Type B pancreatic cell (in vitro differentiated cells): ENCODE data around the gene DCDC2B. TPM values are rescaled to one million over a fixed set of nuclear protein-coding genes. Genes with fewer than 3 reads are reported as not detected.

Experiments used
- DNase-seq: peaks from one replicate; pipeline ENCODE4 v3.0.0; 2021; ENCODE audit warnings: mixed read lengths; ENCODE audit not compliant: unreplicated experiment; ENCODE audit errors: extremely low spot score
- H3K27ac Mint-ChIP-seq: 2 replicates; pipeline ENCODE4 v1.8.0; 2021; ENCODE audit warnings: mild to moderate bottlenecking, mixed read lengths
- H3K27me3 Mint-ChIP-seq: 2 replicates; pipeline ENCODE4 v1.8.0; 2021; ENCODE audit warnings: mixed read lengths
- H3K36me3 Mint-ChIP-seq: 2 replicates; pipeline ENCODE4 v1.8.0; 2021; ENCODE audit warnings: mixed read lengths
- H3K4me1 Mint-ChIP-seq: one replicate; pipeline ENCODE4 v1.8.0; 2021; ENCODE audit warnings: mixed read lengths; ENCODE audit not compliant: unreplicated experiment
- H3K4me3 Mint-ChIP-seq: 2 replicates; pipeline ENCODE4 v1.8.0; 2021; ENCODE audit warnings: mild to moderate bottlenecking, mixed read lengths
- H3K9me3 Mint-ChIP-seq: 2 replicates; pipeline ENCODE4 v1.8.0; 2021; ENCODE audit warnings: mixed read lengths
- CTCF ChIP-seq: fragments of 200-600 bp; sonication (generic); conservative IDR thresholded peaks from 2 replicates; pipeline ENCODE4 v1.5.0; 2021; ENCODE audit warnings: antibody characterized with exemption, mild to moderate bottlenecking
- total RNA-seq: library from RNA; stranded (reverse); gene quantifications from 2 replicates; pipeline ENCODE4 v1.2.1, GENCODE V29; 2021; ENCODE audit warnings: low replicate concordance

DCDC2B gene
- total RNA-seq, 1 donor from 2014 or later: not detected

DNA sequence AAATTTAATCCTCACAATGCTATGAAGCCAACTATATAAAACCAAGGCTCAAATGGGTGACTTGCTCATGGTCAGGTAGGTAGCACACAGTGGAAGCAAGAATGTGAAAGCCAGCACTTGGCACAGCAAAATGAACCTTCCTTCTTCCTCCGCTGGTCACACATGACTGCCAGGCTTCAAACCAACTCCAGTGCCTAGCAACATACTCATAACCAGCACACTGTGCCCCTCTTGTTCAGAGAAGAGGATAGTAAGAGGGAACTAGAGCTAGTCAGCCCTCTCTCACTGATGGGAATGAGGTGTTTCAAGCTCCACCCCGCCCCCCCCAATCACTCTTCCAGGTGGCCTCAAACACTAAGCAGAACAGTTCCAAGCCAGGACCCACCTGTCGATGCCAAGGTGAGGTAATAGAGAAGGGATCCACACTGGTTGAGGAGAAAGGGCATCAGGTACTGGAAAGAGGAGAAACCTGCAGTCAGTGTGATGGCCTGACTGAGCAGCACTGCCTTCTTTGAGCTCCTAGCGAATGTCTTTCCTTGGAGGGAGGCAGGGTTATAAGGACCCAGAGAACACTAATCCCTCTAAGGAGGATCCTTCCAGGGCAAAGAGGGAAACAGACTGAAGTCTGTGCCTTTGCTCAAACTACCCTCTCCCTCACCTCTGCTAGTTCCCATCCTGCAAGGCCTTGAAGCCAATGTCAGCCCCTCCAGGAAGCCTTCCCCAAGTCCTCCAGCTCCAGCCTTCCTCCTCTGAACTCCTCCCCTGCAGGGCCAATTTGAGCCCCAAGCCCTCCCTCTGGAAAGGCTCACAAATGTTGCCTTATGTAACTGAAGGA lies 12.1 kb downstream of the DCDC2B start:
- peak overlapping the region; percentile 98 for H3K27ac Mint-ChIP-seq
- no peaks in the 10 kb centered on the region for H3K27me3 Mint-ChIP-seq
- no peak for TF ChIP-seq CTCF
- H3K4me3 Mint-ChIP-seq: peak overlapping the region; percentile 98
- peaks cover 13% of the 10 kb centered on the region for H3K36me3 Mint-ChIP-seq
- H3K9me3 Mint-ChIP-seq: no peaks in the 10 kb centered on the region
- no peak for DNase-seq
- peaks cover 18% of the 10 kb centered on the region for H3K4me1 Mint-ChIP-seq

- Mint-ChIP-seq H3K36me3 (peaks cover 13% of the 10 kb centered on the region), H3K9me3 (no peaks in the 10 kb centered on the region), H3K4me3 (peak overlapping the region; percentile 98), H3K27me3 (no peaks in the 10 kb centered on the region), H3K27ac (peak overlapping the region; percentile 98), H3K4me1 (peaks cover 18% of the 10 kb centered on the region)
- TF ChIP-seq CTCF: no peak
- DNase-seq: no peak
Measured at GRCh38 chr1:32221581-32221979, 12.7 kb downstream of the DCDC2B start.

GRCh38 chr1:32221980-32222755 lies 13.3 kb downstream of the DCDC2B start, which contains the start of the genes EIF3I and TMEM234:
Gene EIF3I (plus strand): TSS chr1:32222407. CDS start chr1:32222442, 35 bp downstream.
Gene TMEM234 (minus strand): TSS chr1:32222353. CDS start chr1:32222322, 31 bp downstream.
- peaks cover 13% of the 10 kb centered on the region for H3K36me3 Mint-ChIP-seq

GRCh38 chr1:32223683-32224082 lies 14.8 kb downstream of the DCDC2B start:
- no peak for DNase-seq
- TF ChIP-seq CTCF: no peak
- H3K9me3 Mint-ChIP-seq: no peaks in the 10 kb centered on the region
- H3K36me3 Mint-ChIP-seq: peaks cover 23% of the 10 kb centered on the region
- H3K27me3 Mint-ChIP-seq: no peaks in the 10 kb centered on the region
- H3K4me3 Mint-ChIP-seq: peak overlapping the region; percentile 98
- H3K4me1 Mint-ChIP-seq: peaks cover 18% of the 10 kb centered on the region
- peak overlapping the region; percentile 75 for H3K27ac Mint-ChIP-seq

More at GRCh38 chr1:32221980-32222755, 13.3 kb downstream of the DCDC2B start, which contains the start of the genes EIF3I and TMEM234:
- H3K4me3 Mint-ChIP-seq: peak within 1 kb of the TSS; percentile 98
- no peaks in the 10 kb centered on the region for H3K27me3 Mint-ChIP-seq
- H3K4me1 Mint-ChIP-seq: peaks cover 18% of the 10 kb centered on the region
- peak; percentile 90 for DNase-seq
- no peak for TF ChIP-seq CTCF
- peak within 1 kb of the TSS; percentile 98 for H3K27ac Mint-ChIP-seq
- no peaks in the 10 kb centered on the region for H3K9me3 Mint-ChIP-seq

- Mint-ChIP-seq H3K36me3 (peaks cover 25% of the 10 kb centered on the region), H3K27me3 (no peaks in the 10 kb centered on the region), H3K9me3 (no peaks in the 10 kb centered on the region), H3K27ac (peak overlapping the region; percentile 75), H3K4me1 (peaks cover 18% of the 10 kb centered on the region), H3K4me3 (peak overlapping the region; percentile 74)
- no peak for DNase-seq
- no peak for TF ChIP-seq CTCF
Measured at GRCh38 chr1:32224285-32224684, 15.4 kb downstream of the DCDC2B start.
